ENCODE measurements around the gene YIPF3.

- TF ChIP-seq CTCF (conservative IDR thresholded peaks at IDR 0.05 in 1 of 2, IDR thresholded peaks at IDR 0.05 in 1 of 2; ENCODE audit: extremely low read depth in 1 of 2, insufficient read depth in 1 of 2, low read depth in 1 of 2, low read length in 2 of 2): no peak
- no peak for TF ChIP-seq EZH2 (IDR thresholded peaks at IDR 0.05; ENCODE audit: borderline replicate concordance, low read length)
These were observed 6.6 kb upstream of the YIPF3 start for GRCh38 chr6:43523284-43523683.
